Trophoblast cell (in vitro differentiated cells and primary cell): Measurements from ENCODE around the gene MUC5AC.
A peak's percentile ranks its signal among the peaks of the same experiment; 100 is the strongest.

Source experiments
- DNase-seq, 2 donors: peaks; one replicate each; pipeline ENCODE4 v3.0.0-alpha.2; 2016
- H2AFZ ChIP-seq: 2 replicates; pipeline ENCODE4 v1.6.1; 2013; ENCODE audit warnings: low read length, moderate library complexity, mild to moderate bottlenecking; ENCODE audit not compliant: insufficient read depth, poor library complexity
- H2AK5ac ChIP-seq: 2 replicates; pipeline ENCODE4 v1.6.1; 2013; ENCODE audit warnings: mild to moderate bottlenecking, low read length
- H2BK120ac ChIP-seq: 2 replicates; pipeline ENCODE4 v1.6.1; 2013; ENCODE audit warnings: low read length, mild to moderate bottlenecking, moderate library complexity; ENCODE audit not compliant: insufficient read depth, poor library complexity
- H2BK12ac ChIP-seq: 2 replicates; pipeline ENCODE4 v1.6.1; 2013; ENCODE audit warnings: mild to moderate bottlenecking, low read length, moderate library complexity
- H2BK5ac ChIP-seq: 2 replicates; pipeline ENCODE4 v1.6.1; 2013; ENCODE audit warnings: low read length, low read depth, moderate library complexity, mild to moderate bottlenecking; ENCODE audit not compliant: poor library complexity
- H3K14ac ChIP-seq: 2 replicates; pipeline ENCODE4 v1.6.1; 2013; ENCODE audit warnings: mild to moderate bottlenecking, low read length
- H3K18ac ChIP-seq: 2 replicates; pipeline ENCODE4 v1.6.1; 2013; ENCODE audit warnings: mild to moderate bottlenecking, low read length
- H3K23ac ChIP-seq: 2 replicates; pipeline ENCODE4 v1.6.1; 2013; ENCODE audit warnings: low read length
- H3K27ac ChIP-seq: 2 replicates; pipeline ENCODE4 v1.5.1; 2013; ENCODE audit warnings: low read depth, mild to moderate bottlenecking, inconsistent platforms, low read length, moderate library complexity
- H3K27me3 ChIP-seq: 2 replicates; pipeline ENCODE4 v1.6.1; 2013; ENCODE audit warnings: inconsistent platforms, mild to moderate bottlenecking, low read length, moderate library complexity; ENCODE audit not compliant: insufficient read depth
- H3K36me3 ChIP-seq, 2 experiments: 1 replicate in 1 of 2; 2 replicates in 1 of 2; pipeline ENCODE4 v1.6.1; 2013; ENCODE audit warnings: low read length in 2 of 2, mild to moderate bottlenecking in 2 of 2, moderate library complexity in 1 of 2; ENCODE audit not compliant: insufficient read depth in 2 of 2, control insufficient read depth in 1 of 2
- H3K4ac ChIP-seq: 2 replicates; pipeline ENCODE4 v1.6.1; 2013; ENCODE audit warnings: low read depth, mild to moderate bottlenecking, low read length, moderate library complexity
- H3K4me1 ChIP-seq, 2 experiments: 1 replicate in 1 of 2; 2 replicates in 1 of 2; pipeline ENCODE4 v1.6.1; 2013; ENCODE audit warnings: low read length in 2 of 2, mild to moderate bottlenecking in 2 of 2, moderate library complexity in 1 of 2; ENCODE audit not compliant: insufficient read depth in 2 of 2, control insufficient read depth in 1 of 2
- H3K4me2 ChIP-seq: 2 replicates; pipeline ENCODE4 v1.6.1; 2013; ENCODE audit warnings: inconsistent platforms, mild to moderate bottlenecking, low read length, moderate library complexity
- H3K4me3 ChIP-seq: 2 replicates; pipeline ENCODE4 v1.5.1; 2013; ENCODE audit warnings: mild to moderate bottlenecking, low read depth, low read length, inconsistent platforms
- H3K79me1 ChIP-seq: one replicate; pipeline ENCODE4 v1.6.1; 2013; ENCODE audit warnings: low read length
- H3K79me2 ChIP-seq: 2 replicates; pipeline ENCODE4 v1.6.1; 2013; ENCODE audit warnings: low read length, mild to moderate bottlenecking; ENCODE audit not compliant: control insufficient read depth, insufficient read depth, poor library complexity
- H3K9ac ChIP-seq: 2 replicates; pipeline ENCODE4 v1.6.1; 2013; ENCODE audit warnings: mild to moderate bottlenecking, low read length
- H3K9me3 ChIP-seq: 2 replicates; pipeline ENCODE4 v1.6.1; 2013; ENCODE audit warnings: low read depth, mild to moderate bottlenecking, control low read depth, inconsistent platforms, low read length; ENCODE audit not compliant: insufficient read depth
- H4K12ac ChIP-seq: 2 replicates; pipeline ENCODE4 v1.6.1; 2013; ENCODE audit warnings: low read depth, mild to moderate bottlenecking, low read length, moderate library complexity
- H4K8ac ChIP-seq: 2 replicates; pipeline ENCODE4 v1.6.1; 2013; ENCODE audit warnings: low read depth, mild to moderate bottlenecking, low read length, moderate library complexity
- H4K91ac ChIP-seq: one replicate; pipeline ENCODE4 v1.6.1; 2013; ENCODE audit warnings: low read depth, mild to moderate bottlenecking, low read length, moderate library complexity
- WGBS: extraction: QIAGEN DNeasy Blood & Tissue Kit; methylation state at CpG from one replicate; pipeline ENCODE4 v1.1.7; 2013; ENCODE audit warnings: missing lambda C conversion rate; ENCODE audit not compliant: insufficient read length, insufficient coverage; ENCODE audit errors: extremely low coverage; 5-methylcytosine and 5-hydroxymethylcytosine counted together

The MUC5AC gene

GRCh38 chr11:1230121-1230455 lies 72.3 kb downstream of the MUC5AC start:
- no peaks in the 10 kb centered on the region for H3K27me3 ChIP-seq
- H2BK5ac ChIP-seq: no peak overlapping the region
- no peak overlapping the region for H2BK120ac ChIP-seq
- no CpG with 5 or more reads among the region's 5 CpGs for WGBS
- no peaks in the 10 kb centered on the region for H3K79me2 ChIP-seq
- DNase-seq: no peak
- H3K14ac ChIP-seq: no peak overlapping the region
- H2AK5ac ChIP-seq: no peak overlapping the region
- no peak overlapping the region for H4K91ac ChIP-seq
- no peak overlapping the region for H3K9ac ChIP-seq
- H3K23ac ChIP-seq: no peak overlapping the region
- no peak overlapping the region for H4K8ac ChIP-seq
- no peak overlapping the region for H3K4me3 ChIP-seq
- H3K27ac ChIP-seq: no peak overlapping the region
- no peak overlapping the region for H3K18ac ChIP-seq
- H3K4ac ChIP-seq: no peak overlapping the region
- no peak overlapping the region for H2AFZ ChIP-seq
- H3K79me1 ChIP-seq: no peaks in the 10 kb centered on the region
- no peak overlapping the region for H2BK12ac ChIP-seq
- no peak overlapping the region for H3K4me2 ChIP-seq
- no peaks in the 10 kb centered on the region for H3K36me3 ChIP-seq
- H3K4me1 ChIP-seq: no peaks in the 10 kb centered on the region
- peaks cover 3% of the 10 kb centered on the region for H3K9me3 ChIP-seq
- H4K12ac ChIP-seq: no peak overlapping the region

GRCh38 chr11:1230456-1231395 lies 73.0 kb downstream of the MUC5AC start:
- Histone ChIP-seq H3K14ac (no peak overlapping the region), H3K27ac (no peak overlapping the region), H3K27me3 (no peaks in the 10 kb centered on the region), H3K9me3 (peaks cover 1% of the 10 kb centered on the region), H3K9ac (no peak overlapping the region), H4K12ac (no peak overlapping the region), H3K23ac (no peak overlapping the region), H3K4ac (no peak overlapping the region), H2AK5ac (no peak overlapping the region), H3K36me3 (no peaks in the 10 kb centered on the region), H3K79me2 (no peaks in the 10 kb centered on the region), H3K4me1 (no peaks in the 10 kb centered on the region), H3K79me1 (no peaks in the 10 kb centered on the region), H2BK5ac (no peak overlapping the region), H4K8ac (no peak overlapping the region), H2BK120ac (no peak overlapping the region), H3K4me3 (no peak overlapping the region), H3K18ac (no peak overlapping the region), H4K91ac (no peak overlapping the region), H3K4me2 (no peak overlapping the region), H2BK12ac (no peak overlapping the region), H2AFZ (no peak overlapping the region)
- DNase-seq: peak in 1 of 2 donors; percentile 42
- WGBS: no CpG with 5 or more reads among the region's 45 CpGs

GRCh38 chr11:1231396-1232020 lies 73.8 kb downstream of the MUC5AC start:
- no peaks in the 10 kb centered on the region for H3K4me1 ChIP-seq
- H3K27ac ChIP-seq: no peak overlapping the region
- no peak overlapping the region for H2AK5ac ChIP-seq
- peaks cover 1% of the 10 kb centered on the region for H3K9me3 ChIP-seq
- no peak overlapping the region for H3K14ac ChIP-seq
- H2BK12ac ChIP-seq: no peak overlapping the region
- no peaks in the 10 kb centered on the region for H3K79me1 ChIP-seq
- no peaks in the 10 kb centered on the region for H3K36me3 ChIP-seq
- no CpG with 5 or more reads among the region's 22 CpGs for WGBS
- no peak overlapping the region for H4K91ac ChIP-seq
- no peak overlapping the region for H2BK5ac ChIP-seq
- no peak overlapping the region for H2AFZ ChIP-seq
- no peak overlapping the region for H4K12ac ChIP-seq
- no peak overlapping the region for H3K4me3 ChIP-seq
- H3K4ac ChIP-seq: no peak overlapping the region
- DNase-seq: no peak
- no peak overlapping the region for H4K8ac ChIP-seq
- H3K23ac ChIP-seq: no peak overlapping the region
- H3K4me2 ChIP-seq: no peak overlapping the region
- no peaks in the 10 kb centered on the region for H3K79me2 ChIP-seq
- H3K9ac ChIP-seq: no peak overlapping the region
- no peak overlapping the region for H3K18ac ChIP-seq
- no peaks in the 10 kb centered on the region for H3K27me3 ChIP-seq
- no peak overlapping the region for H2BK120ac ChIP-seq

- Histone ChIP-seq H3K79me1 (no peaks in the 10 kb centered on the region), H3K27me3 (no peaks in the 10 kb centered on the region), H2BK120ac (no peak overlapping the region), H2AFZ (no peak overlapping the region), H3K4me2 (no peak overlapping the region), H3K18ac (no peak overlapping the region), H3K27ac (no peak overlapping the region), H4K91ac (no peak overlapping the region), H4K8ac (no peak overlapping the region), H3K79me2 (no peaks in the 10 kb centered on the region), H2BK12ac (no peak overlapping the region), H3K4me1 (no peaks in the 10 kb centered on the region), H3K4ac (no peak overlapping the region), H2BK5ac (no peak overlapping the region), H3K4me3 (no peak overlapping the region), H4K12ac (no peak overlapping the region), H3K9ac (no peak overlapping the region), H2AK5ac (no peak overlapping the region), H3K9me3 (peaks cover 1% of the 10 kb centered on the region), H3K36me3 (no peaks in the 10 kb centered on the region), H3K14ac (no peak overlapping the region), H3K23ac (no peak overlapping the region)
- WGBS: no CpG with 5 or more reads among the region's 46 CpGs
- DNase-seq: no peak
Measured at GRCh38 chr11:1232021-1232882, 74.5 kb downstream of the MUC5AC start.
